Stomach (tissue), 9 donors: ENCODE measurements around the gene CEP170. TPM values are rescaled to one million over a fixed set of nuclear protein-coding genes. Genes with fewer than 3 reads are reported as not detected.
A peak's percentile ranks its signal among the peaks of the same experiment; 100 is the strongest.

Source experiments
- DNase-seq, 2 donors: peaks; one replicate each; pipeline versions ENCODE4 v3.0.0 to v3.0.0-alpha.2; 2013 to 2019
- H3K27ac ChIP-seq, 5 donors: fragments of 200-600 bp in 4 of 5; sonication (generic) in 4 of 5; one replicate each; pipeline ENCODE4 v1.5.1; 2013 to 2019; ENCODE audit warnings: mild to moderate bottlenecking in 1 of 5, moderate library complexity in 1 of 5
- H3K27me3 ChIP-seq, 3 donors: fragments of 200-600 bp; sonication (generic); one replicate each; pipeline ENCODE4 v1.5.1; 2017 to 2019; ENCODE audit warnings: mixed run types in 1 of 3
- H3K36me3 ChIP-seq, 4 donors: fragments of 200-600 bp; sonication (generic); 1 replicate in 3 of 4; 2 replicates in 1 of 4; pipeline ENCODE4 v1.5.1; 2016 to 2019
- H3K4me1 ChIP-seq, 4 donors: fragments of 200-600 bp; sonication (generic); one replicate each; pipeline ENCODE4 v1.5.1; 2016 to 2019
- H3K4me3 ChIP-seq, 4 donors: fragments of 200-600 bp; sonication (generic) in 3 of 4; one replicate each; pipeline ENCODE4 v1.5.1; 2016 to 2019; ENCODE audit warnings: mild to moderate bottlenecking in 1 of 4
- H3K9me3 ChIP-seq, 4 donors: fragments of 200-600 bp; sonication (generic); one replicate each; pipeline ENCODE4 v1.5.1; 2016 to 2019
- CTCF ChIP-seq, 7 experiments: fragments of 450-650 bp in 4 of 7; fragments of 200-600 bp in 3 of 7; sonication (generic) in 3 of 7; IDR thresholded peaks; one replicate each; pipeline ENCODE4 v1.5.1; 2016 to 2019; ENCODE audit warnings: antibody characterized with exemption in 7 of 7, control low read depth in 2 of 7, mild to moderate bottlenecking in 1 of 7
- EP300 ChIP-seq: sonication (generic); formaldehyde crosslinking; IDR thresholded peaks from one replicate; pipeline ENCODE4 v1.6.1; 2017; ENCODE audit warnings: antibody characterized with exemption
- POLR2A ChIP-seq, 4 donors: fragments of 450-650 bp; IDR thresholded peaks; one replicate each; pipeline ENCODE4 v1.6.1; 2016; ENCODE audit warnings: antibody characterized with exemption in 4 of 4, control low read depth in 2 of 4, mild to moderate bottlenecking in 1 of 4, moderate library complexity in 1 of 4
- POLR2AphosphoS5 ChIP-seq, 3 donors: sonication (generic); formaldehyde crosslinking; IDR thresholded peaks; one replicate each; pipeline ENCODE4 v1.6.1; 2016; ENCODE audit warnings: antibody characterized with exemption in 3 of 3
- WGBS, 5 donors: extraction: QIAGEN DNeasy Blood & Tissue Kit in 3 of 5; methylation state at CpG; one replicate each; pipeline versions ENCODE4 v1.1.5 to v1.1.7; 2013 to 2018; 5-methylcytosine and 5-hydroxymethylcytosine counted together
- intact Hi-C: fragments of 100-400 bp; cut with DNase I; formaldehyde crosslinking; loops from one replicate; pipeline ENCODE4 v1.15.1; 2023; ENCODE audit warnings: low total_unique reads
- polyA plus RNA-seq, 3 donors: library from polyadenylated mRNA; stranded (reverse); fragments of 200-250 nt; gene quantifications; one replicate each; pipeline ENCODE4 v1.2.3, GENCODE V29; 2013
- total RNA-seq, 5 donors: library from RNA; depleted of rRNA; stranded (reverse); fragments of >200 nt; gene quantifications; one replicate each; pipeline versions ENCODE4 v1.1.0 to v1.2.3, GENCODE V29; 2014 to 2016
- donor health status: healthy with polysubstance abuse.
- donor health status: Bipolar disorder and iron deficiency.
- donor health status: healthy.

CEP170 gene
- total and polyA plus RNA-seq, 8 donors, result 0.87 to 71.0 (median 12.9) TPM

GRCh38 chr1:243287652-243288051, 32.6 kb upstream of the CEP170 start:
- peaks cover 0 to 34% (median 0%) of the 10 kb centered on the region in 4 donors for H3K4me1 ChIP-seq
- peaks cover 0 to 73% (median 53%) of the 10 kb centered on the region in 4 donors for H3K36me3 ChIP-seq
- peak overlapping the region in 4 of 5 donors; percentile 35 to 73 (median 52) for H3K27ac ChIP-seq
- 26 to 54% (median 47%) methylated on average over 1 of the region's 1 CpG for WGBS, 5 donors
- H3K4me3 ChIP-seq, result no peak overlapping the region
- TF ChIP-seq POLR2A (IDR thresholded peaks at IDR 0.05), result no peak
- no peak for TF ChIP-seq EP300
- TF ChIP-seq CTCF (IDR thresholded peaks at IDR 0.05), result no peak
- TF ChIP-seq POLR2AphosphoS5 (IDR thresholded peaks at IDR 0.05), result peak in 1 of 3 donors; percentile 10
- DNase-seq, result peak in 1 of 2 donors; percentile 47
- no peaks in the 10 kb centered on the region for H3K9me3 ChIP-seq
- intact Hi-C loops, result no loop called here
- H3K27me3 ChIP-seq, result no peaks in the 10 kb centered on the region

GRCh38 chr1:243287123-243287460, 32.0 kb upstream of the CEP170 start:
- Histone ChIP-seq H3K27ac (peak overlapping the region in 4 of 5 donors; percentile 35 to 61 (median 50)), H3K9me3 (no peaks in the 10 kb centered on the region), H3K4me1 (peaks cover 0 to 34% (median 0%) of the 10 kb centered on the region in 4 donors), H3K27me3 (no peaks in the 10 kb centered on the region), H3K4me3 (no peak overlapping the region), H3K36me3 (peaks cover 0 to 78% (median 58%) of the 10 kb centered on the region in 4 donors)
- WGBS, 5 donors, result 55 to 64% (median 60%) methylated on average over 2 of the region's 2 CpGs
- peak in 1 of 2 donors; percentile 14 for DNase-seq
- no peak for TF ChIP-seq POLR2A (IDR thresholded peaks at IDR 0.05)
- TF ChIP-seq CTCF (IDR thresholded peaks at IDR 0.05), result no peak
- TF ChIP-seq EP300, result no peak
- no peak for TF ChIP-seq POLR2AphosphoS5 (IDR thresholded peaks at IDR 0.05)
- intact Hi-C loops, result no loop called here

- Histone ChIP-seq H3K27ac (peak overlapping the region in 4 of 5 donors; percentile 35 to 61 (median 50)), H3K27me3 (no peaks in the 10 kb centered on the region), H3K9me3 (no peaks in the 10 kb centered on the region), H3K36me3 (peaks cover 0 to 78% (median 61%) of the 10 kb centered on the region in 4 donors), H3K4me3 (no peak overlapping the region), H3K4me1 (peaks cover 0 to 34% (median 0%) of the 10 kb centered on the region in 4 donors)
- TF ChIP-seq POLR2AphosphoS5 (IDR thresholded peaks at IDR 0.05), result no peak
- TF ChIP-seq EP300, result no peak
- no peak for TF ChIP-seq CTCF (IDR thresholded peaks at IDR 0.05)
- TF ChIP-seq POLR2A (IDR thresholded peaks at IDR 0.05), result no peak
- WGBS, 5 donors, result 60 to 72% (median 66%) methylated on average over 8 of the region's 8 CpGs
- peak in 1 of 2 donors; percentile 15 for DNase-seq
- intact Hi-C loops, result no loop called here
These were observed 31.5 kb upstream of the CEP170 start for GRCh38 chr1:243286409-243287122.

GRCh38 chr1:243281672-243282071, 26.6 kb upstream of the CEP170 start:
- Histone ChIP-seq H3K27me3 (no peaks in the 10 kb centered on the region), H3K4me3 (no peak overlapping the region), H3K36me3 (peaks cover 0 to 69% (median 56%) of the 10 kb centered on the region in 4 donors), H3K27ac (no peak overlapping the region), H3K4me1 (peaks cover 0 to 12% (median 0%) of the 10 kb centered on the region in 4 donors), H3K9me3 (no peaks in the 10 kb centered on the region)
- intact Hi-C loops, result no loop called here
- DNase-seq, result no peak
- TF ChIP-seq POLR2AphosphoS5 (IDR thresholded peaks at IDR 0.05) (no peak), EP300 (no peak), POLR2A (IDR thresholded peaks at IDR 0.05) (no peak), CTCF (IDR thresholded peaks at IDR 0.05) (no peak)
- 96 to 99% (median 98%) methylated on average over 5 of the region's 5 CpGs for WGBS, 5 donors
